Astrocyte of the cerebellum (primary cell): ENCODE data around the gene KRTAP5-2.
"Not testable (repeated sequence)": the region's sequence is repeated elsewhere in the genome, so short reads cannot be mapped to it uniquely, and the experiment has no call there.

Experiments
- DNase-seq: peaks from one replicate; pipeline ENCODE4 v3.0.0-alpha.2; 2011; ENCODE audit warnings: low read depth
- H3K4me3 ChIP-seq: 2 replicates; pipeline ENCODE4 v1.5.1; 2011; ENCODE audit warnings: mild to moderate bottlenecking, low read depth, low read length, moderate library complexity
- CTCF ChIP-seq: IDR thresholded peaks from 2 replicates; pipeline ENCODE4 v1.5.1; 2012; ENCODE audit warnings: low read length, low read depth, moderate library complexity, mild to moderate bottlenecking; ENCODE audit errors: missing control alignments
- in situ Hi-C: cut with HindIII; loops from 2 replicates; pipeline ENCODE4 v1.10.0; 2017; ENCODE audit warnings: low sequenced_read_pairs

Gene KRTAP5-2

GRCh38 chr11:1597994-1598380 lies at the start of gene KRTAP5-2:
Gene KRTAP5-2, minus strand, starts transcription at chr11:1598294. Its CDS starts 44 bp downstream, at chr11:1598250.
- no peak for TF ChIP-seq CTCF
- no peak for DNase-seq
- in situ Hi-C loops = no loop called here
- H3K4me3 ChIP-seq = no peak within 1 kb of the TSS

GRCh38 chr11:1646540-1646939 lies 48.4 kb upstream of the KRTAP5-2 start:
- in situ Hi-C loops, H3K4me3 ChIP-seq, DNase-seq: not testable (repeated sequence)

GRCh38 chr11:1645357-1645821 lies 47.3 kb upstream of the KRTAP5-2 start:
- no peak overlapping the region for H3K4me3 ChIP-seq
- in situ Hi-C loops = no loop called here
- no peak for DNase-seq
- no peak for TF ChIP-seq CTCF

GRCh38 chr11:1644601-1645356 lies 46.7 kb upstream of the KRTAP5-2 start:
- no peak for TF ChIP-seq CTCF
- in situ Hi-C loops = no loop called here
- DNase-seq = no peak
- H3K4me3 ChIP-seq = no peak overlapping the region

GRCh38 chr11:1643146-1643690 lies 45.1 kb upstream of the KRTAP5-2 start:
- in situ Hi-C loops = no loop called here
- no peak for TF ChIP-seq CTCF
- H3K4me3 ChIP-seq = no peak overlapping the region
- DNase-seq = no peak

GRCh38 chr11:1642288-1643145 lies 44.4 kb upstream of the KRTAP5-2 start:
- in situ Hi-C loops = no loop called here
- no peak overlapping the region for H3K4me3 ChIP-seq
- no peak for TF ChIP-seq CTCF
- DNase-seq = no peak
